ENCODE results near the gene ACTMAP.

Gene ACTMAP

GRCh38 chr19:40692212-40692551 is 58.1 kb downstream of the ACTMAP start:
- DNase-seq, result no peak

GRCh38 chr19:40691421-40692211 is 58.7 kb downstream of the ACTMAP start:
- DNase-seq, result no peak

All from MV-4-11 (cell line).